HepG2 (cell line): Measurements from ENCODE around the gene ELL. TPM values are rescaled to one million over a fixed set of nuclear protein-coding genes. Genes with fewer than 3 reads are reported as not detected.

Source experiments
- DR1 ChIP-seq: sonication (generic); formaldehyde crosslinking; IDR thresholded peaks from 2 replicates; pipeline ENCODE4 v1.8.0; 2021; ENCODE audit warnings: mild to moderate bottlenecking, missing genetic modification reagents, inconsistent platforms
- ESRRA ChIP-seq: sonication (generic); formaldehyde crosslinking; IDR thresholded peaks from 2 replicates; pipeline ENCODE4 v1.5.1; 2020; ENCODE audit warnings: mild to moderate bottlenecking, low read depth, missing genetic modification reagents
- MED8 ChIP-seq: sonication (generic); formaldehyde crosslinking; IDR thresholded peaks from 2 replicates; pipeline ENCODE4 v1.8.1; 2023; ENCODE audit warnings: mild to moderate bottlenecking, missing genetic modification reagents; ENCODE audit not compliant: insufficient replicate concordance
- NFYC ChIP-seq: IDR thresholded peaks from 2 replicates; pipeline ENCODE4 v1.6.1; 2016; ENCODE audit warnings: missing genetic modification reagents, missing compliant biosample characterization
- NR2F2 ChIP-seq: IDR thresholded peaks from 2 replicates; pipeline ENCODE4 v1.6.1; 2012; ENCODE audit warnings: low read depth, inconsistent platforms, borderline replicate concordance
- SMC3 ChIP-seq: IDR thresholded peaks from 2 replicates; pipeline ENCODE4 v1.6.1; 2011; ENCODE audit warnings: low read length, improper control_type of control experiment
- ZBTB1 ChIP-seq: sonication (generic); formaldehyde crosslinking; IDR thresholded peaks from 2 replicates; pipeline ENCODE4 v1.4.0; 2020; ENCODE audit warnings: missing genetic modification reagents, borderline replicate concordance
- ZKSCAN8 ChIP-seq: IDR thresholded peaks from 2 replicates; pipeline ENCODE4 v1.6.1; 2016; ENCODE audit warnings: borderline replicate concordance, missing genetic modification reagents, missing compliant biosample characterization
- ZNF367 ChIP-seq: sonication (generic); formaldehyde crosslinking; IDR thresholded peaks from 2 replicates; pipeline ENCODE4 v1.4.0; 2020; ENCODE audit warnings: missing genetic modification reagents, borderline replicate concordance
- ZSCAN25 ChIP-seq: sonication (generic); formaldehyde crosslinking; IDR thresholded peaks from 2 replicates; pipeline ENCODE4 v1.8.0; 2022; ENCODE audit warnings: mild to moderate bottlenecking, missing genetic modification reagents
- polyA plus RNA-seq, 8 experiments: library from polyadenylated mRNA; depleted of rRNA in 3 of 8; stranded (reverse) in 7 of 8; unstranded in 1 of 8; fragments of >200 nt; fragmentation: Illumina TruSeq in 4 of 8; extraction: Trizol in 4 of 8; gene quantifications; 2 replicates each; pipeline versions ENCODE4 v1.2.1 to v1.2.3, GENCODE V29; 2011 to 2016; ENCODE audit warnings: low read depth in 4 of 8, missing spikeins in 1 of 8, mixed read lengths in 1 of 8; ENCODE audit not compliant: insufficient read depth in 1 of 8
- total RNA-seq, 5 experiments: library from RNA; depleted of rRNA; stranded (reverse); fragments of >200 nt; fragmentation: Illumina TruSeq; extraction: Trizol; gene quantifications; 2 replicates each; pipeline ENCODE4 v1.2.3, GENCODE V29; 2016; ENCODE audit warnings: low read depth in 1 of 5
- TF ChIP-seq, protein P1 (sequence below), 2 experiments: fragments of 450-650 bp in 1 of 2; sonication (generic) in 1 of 2; formaldehyde crosslinking in 1 of 2; IDR thresholded peaks; 2 replicates each; pipeline versions ENCODE4 v1.6.1 to v1.8.0; 2016 to 2022; ENCODE audit warnings: antibody characterized with exemption in 1 of 2, mild to moderate bottlenecking in 1 of 2, missing genetic modification reagents in 1 of 2
- TF ChIP-seq, protein P2 (sequence below): sonication (generic); formaldehyde crosslinking; IDR thresholded peaks from 2 replicates; pipeline ENCODE4 v1.4.0; 2020; ENCODE audit warnings: missing genetic modification reagents
- TF ChIP-seq, protein P3 (sequence below): sonication (generic); formaldehyde crosslinking; IDR thresholded peaks from 2 replicates; pipeline ENCODE4 v1.4.0; 2020; ENCODE audit warnings: mild to moderate bottlenecking, missing genetic modification reagents
- TF ChIP-seq, protein P4 (sequence below): fragments of 450-650 bp; IDR thresholded peaks from 2 replicates; pipeline ENCODE4 v1.6.1; 2017

ELL gene
- total and polyA plus RNA-seq, 2 of the 13 experiments (the other 11 are each of a cell fraction or from before 2014, with no cell fraction given) = 3.7 to 5.4 TPM

DNA sequence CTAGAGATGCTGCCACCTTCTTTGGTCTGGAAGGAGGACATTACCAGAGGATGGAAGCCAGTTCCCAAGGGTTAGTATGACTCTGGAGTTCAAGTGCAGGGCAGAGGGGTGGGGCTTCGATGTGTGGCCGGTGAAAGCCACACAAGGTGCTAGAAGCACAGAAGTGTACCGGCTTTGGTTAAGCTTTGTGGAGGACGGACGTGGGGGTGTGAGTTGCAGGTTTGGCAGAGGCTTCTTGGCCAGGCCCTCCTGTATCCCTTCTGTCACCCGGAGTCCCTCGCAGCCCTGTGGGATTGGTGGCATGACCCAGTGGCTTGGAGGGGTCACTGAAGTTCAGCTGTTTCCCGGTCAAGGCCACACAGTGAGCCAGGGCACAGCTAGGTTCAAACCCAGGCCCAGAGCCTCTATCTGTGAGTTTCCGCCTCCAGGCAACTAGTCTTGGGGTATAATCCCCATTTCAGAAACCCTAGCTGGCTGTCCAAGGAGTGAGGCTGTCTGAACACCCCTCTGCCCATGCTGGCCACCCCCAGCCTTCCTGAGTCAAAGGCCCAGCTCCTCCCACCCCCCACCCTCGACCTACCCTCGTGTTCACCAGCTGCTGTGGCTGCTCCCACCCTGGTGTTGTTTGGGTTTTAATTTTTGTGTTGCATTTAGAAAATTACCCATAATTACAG lies 107.2 kb downstream of the ELL start (continued):
- TF ChIP-seq, protein P1, sequence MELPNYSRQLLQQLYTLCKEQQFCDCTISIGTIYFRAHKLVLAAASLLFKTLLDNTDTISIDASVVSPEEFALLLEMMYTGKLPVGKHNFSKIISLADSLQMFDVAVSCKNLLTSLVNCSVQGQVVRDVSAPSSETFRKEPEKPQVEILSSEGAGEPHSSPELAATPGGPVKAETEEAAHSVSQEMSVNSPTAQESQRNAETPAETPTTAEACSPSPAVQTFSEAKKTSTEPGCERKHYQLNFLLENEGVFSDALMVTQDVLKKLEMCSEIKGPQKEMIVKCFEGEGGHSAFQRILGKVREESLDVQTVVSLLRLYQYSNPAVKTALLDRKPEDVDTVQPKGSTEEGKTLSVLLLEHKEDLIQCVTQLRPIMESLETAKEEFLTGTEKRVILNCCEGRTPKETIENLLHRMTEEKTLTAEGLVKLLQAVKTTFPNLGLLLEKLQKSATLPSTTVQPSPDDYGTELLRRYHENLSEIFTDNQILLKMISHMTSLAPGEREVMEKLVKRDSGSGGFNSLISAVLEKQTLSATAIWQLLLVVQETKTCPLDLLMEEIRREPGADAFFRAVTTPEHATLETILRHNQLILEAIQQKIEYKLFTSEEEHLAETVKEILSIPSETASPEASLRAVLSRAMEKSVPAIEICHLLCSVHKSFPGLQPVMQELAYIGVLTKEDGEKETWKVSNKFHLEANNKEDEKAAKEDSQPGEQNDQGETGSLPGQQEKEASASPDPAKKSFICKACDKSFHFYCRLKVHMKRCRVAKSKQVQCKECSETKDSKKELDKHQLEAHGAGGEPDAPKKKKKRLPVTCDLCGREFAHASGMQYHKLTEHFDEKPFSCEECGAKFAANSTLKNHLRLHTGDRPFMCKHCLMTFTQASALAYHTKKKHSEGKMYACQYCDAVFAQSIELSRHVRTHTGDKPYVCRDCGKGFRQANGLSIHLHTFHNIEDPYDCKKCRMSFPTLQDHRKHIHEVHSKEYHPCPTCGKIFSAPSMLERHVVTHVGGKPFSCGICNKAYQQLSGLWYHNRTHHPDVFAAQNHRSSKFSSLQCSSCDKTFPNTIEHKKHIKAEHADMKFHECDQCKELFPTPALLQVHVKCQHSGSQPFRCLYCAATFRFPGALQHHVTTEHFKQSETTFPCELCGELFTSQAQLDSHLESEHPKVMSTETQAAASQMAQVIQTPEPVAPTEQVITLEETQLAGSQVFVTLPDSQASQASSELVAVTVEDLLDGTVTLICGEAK (IDR thresholded peaks at IDR 0.05) = no peak
- TF ChIP-seq, protein P1 (CRISPR knock-in tag; IDR thresholded peaks at IDR 0.05) = no peak
- TF ChIP-seq ZKSCAN8 (CRISPR knock-in tag) (no peak), ZBTB1 (CRISPR knock-in tag) (no peak), NFYC (no peak), ZNF367 (no peak), MED8 (CRISPR knock-in tag) (no peak), ZSCAN25 (CRISPR knock-in tag) (no peak), ESRRA (CRISPR knock-in tag) (no peak), DR1 (no peak), NR2F2 (0 out of 2 replicates have a peak, but pooled peaks have one; percentile 34), SMC3 (no peak)
- TF ChIP-seq, protein P2, sequence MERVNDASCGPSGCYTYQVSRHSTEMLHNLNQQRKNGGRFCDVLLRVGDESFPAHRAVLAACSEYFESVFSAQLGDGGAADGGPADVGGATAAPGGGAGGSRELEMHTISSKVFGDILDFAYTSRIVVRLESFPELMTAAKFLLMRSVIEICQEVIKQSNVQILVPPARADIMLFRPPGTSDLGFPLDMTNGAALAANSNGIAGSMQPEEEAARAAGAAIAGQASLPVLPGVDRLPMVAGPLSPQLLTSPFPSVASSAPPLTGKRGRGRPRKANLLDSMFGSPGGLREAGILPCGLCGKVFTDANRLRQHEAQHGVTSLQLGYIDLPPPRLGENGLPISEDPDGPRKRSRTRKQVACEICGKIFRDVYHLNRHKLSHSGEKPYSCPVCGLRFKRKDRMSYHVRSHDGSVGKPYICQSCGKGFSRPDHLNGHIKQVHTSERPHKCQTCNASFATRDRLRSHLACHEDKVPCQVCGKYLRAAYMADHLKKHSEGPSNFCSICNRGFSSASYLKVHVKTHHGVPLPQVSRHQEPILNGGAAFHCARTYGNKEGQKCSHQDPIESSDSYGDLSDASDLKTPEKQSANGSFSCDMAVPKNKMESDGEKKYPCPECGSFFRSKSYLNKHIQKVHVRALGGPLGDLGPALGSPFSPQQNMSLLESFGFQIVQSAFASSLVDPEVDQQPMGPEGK (CRISPR knock-in tag) = peak; percentile 27; the same call in 1 of the 2 replicates
- TF ChIP-seq, protein P3, sequence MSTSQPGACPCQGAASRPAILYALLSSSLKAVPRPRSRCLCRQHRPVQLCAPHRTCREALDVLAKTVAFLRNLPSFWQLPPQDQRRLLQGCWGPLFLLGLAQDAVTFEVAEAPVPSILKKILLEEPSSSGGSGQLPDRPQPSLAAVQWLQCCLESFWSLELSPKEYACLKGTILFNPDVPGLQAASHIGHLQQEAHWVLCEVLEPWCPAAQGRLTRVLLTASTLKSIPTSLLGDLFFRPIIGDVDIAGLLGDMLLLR (CRISPR knock-in tag) = no peak
- TF ChIP-seq, protein P4, sequence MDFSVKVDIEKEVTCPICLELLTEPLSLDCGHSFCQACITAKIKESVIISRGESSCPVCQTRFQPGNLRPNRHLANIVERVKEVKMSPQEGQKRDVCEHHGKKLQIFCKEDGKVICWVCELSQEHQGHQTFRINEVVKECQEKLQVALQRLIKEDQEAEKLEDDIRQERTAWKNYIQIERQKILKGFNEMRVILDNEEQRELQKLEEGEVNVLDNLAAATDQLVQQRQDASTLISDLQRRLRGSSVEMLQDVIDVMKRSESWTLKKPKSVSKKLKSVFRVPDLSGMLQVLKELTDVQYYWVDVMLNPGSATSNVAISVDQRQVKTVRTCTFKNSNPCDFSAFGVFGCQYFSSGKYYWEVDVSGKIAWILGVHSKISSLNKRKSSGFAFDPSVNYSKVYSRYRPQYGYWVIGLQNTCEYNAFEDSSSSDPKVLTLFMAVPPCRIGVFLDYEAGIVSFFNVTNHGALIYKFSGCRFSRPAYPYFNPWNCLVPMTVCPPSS = no peak
